KMS-11 (cell line): Measurements from ENCODE around the gene PRR14.

Experiments used
- H2AFZ ChIP-seq: fragments of 200-600 bp; sonication (generic); 2 replicates; pipeline ENCODE4 v1.6.1; 2016; ENCODE audit warnings: antibody characterized with exemption, mixed run types, low read depth
- H3K27ac ChIP-seq: fragments of 200-600 bp; sonication (generic); 2 replicates; pipeline ENCODE4 v1.6.1; 2016; ENCODE audit warnings: mild to moderate bottlenecking, mixed run types
- H3K27me3 ChIP-seq: fragments of 200-600 bp; sonication (generic); 2 replicates; pipeline ENCODE4 v1.6.1; 2017; ENCODE audit warnings: mild to moderate bottlenecking, low read depth, mixed run types, moderate library complexity; ENCODE audit not compliant: insufficient read depth
- H3K36me3 ChIP-seq: fragments of 200-600 bp; sonication (generic); 2 replicates; pipeline ENCODE4 v1.6.1; 2017; ENCODE audit warnings: mild to moderate bottlenecking, mixed run types; ENCODE audit not compliant: insufficient read depth
- H3K4me1 ChIP-seq: fragments of 200-600 bp; sonication (generic); 2 replicates; pipeline ENCODE4 v1.6.1; 2016; ENCODE audit warnings: mild to moderate bottlenecking, low read depth, mixed run types; ENCODE audit not compliant: poor library complexity, severe bottlenecking
- H3K4me2 ChIP-seq: fragments of 200-600 bp; sonication (generic); 2 replicates; pipeline ENCODE4 v1.7.0; 2016; ENCODE audit warnings: mild to moderate bottlenecking, mixed run types
- H3K4me3 ChIP-seq: fragments of 200-600 bp; sonication (generic); IDR thresholded peaks from 2 replicates; pipeline ENCODE4 v1.6.1; 2017; ENCODE audit warnings: low read depth, low read length, mixed read lengths; ENCODE audit not compliant: insufficient read depth
- H3K79me2 ChIP-seq: fragments of 200-600 bp; sonication (generic); 2 replicates; pipeline ENCODE4 v1.6.1; 2016; ENCODE audit warnings: low read depth, mixed run types; ENCODE audit not compliant: insufficient read depth
- H3K9ac ChIP-seq: fragments of 200-600 bp; sonication (generic); 2 replicates; pipeline ENCODE4 v1.6.1; 2016; ENCODE audit warnings: mild to moderate bottlenecking, mixed run types
- H4K20me1 ChIP-seq: fragments of 200-600 bp; sonication (generic); 2 replicates; pipeline ENCODE4 v1.6.1; 2016; ENCODE audit warnings: mild to moderate bottlenecking, mixed run types; ENCODE audit not compliant: insufficient read depth
- CTCF ChIP-seq: fragments of 200-600 bp; sonication (generic); conservative IDR thresholded peaks from 2 replicates; pipeline ENCODE4 v1.6.1; 2017; ENCODE audit warnings: low read depth, mild to moderate bottlenecking, antibody characterized with exemption, low read length, moderate library complexity, mixed read lengths

Gene PRR14

GRCh38 chr16:30604316-30604947 lies 46.3 kb upstream of the PRR14 start:
- TF ChIP-seq CTCF = no peak
- no peak overlapping the region for H3K4me2 ChIP-seq
- H3K9ac ChIP-seq = no peak overlapping the region
- no peak overlapping the region for H2AFZ ChIP-seq
- no peaks in the 10 kb centered on the region for H4K20me1 ChIP-seq
- no peak overlapping the region for H3K27ac ChIP-seq
- H3K4me3 ChIP-seq = no peak overlapping the region
- H3K36me3 ChIP-seq = no peaks in the 10 kb centered on the region
- no peaks in the 10 kb centered on the region for H3K27me3 ChIP-seq
- no peaks in the 10 kb centered on the region for H3K79me2 ChIP-seq
- peaks cover 5% of the 10 kb centered on the region for H3K4me1 ChIP-seq

GRCh38 chr16:30605158-30605557 lies 45.6 kb upstream of the PRR14 start:
- H2AFZ ChIP-seq = no peak overlapping the region
- no peaks in the 10 kb centered on the region for H3K36me3 ChIP-seq
- no peak overlapping the region for H3K4me3 ChIP-seq
- no peaks in the 10 kb centered on the region for H3K79me2 ChIP-seq
- H3K27ac ChIP-seq = no peak overlapping the region
- no peak for TF ChIP-seq CTCF
- H3K9ac ChIP-seq = no peak overlapping the region
- no peak overlapping the region for H3K4me2 ChIP-seq
- no peaks in the 10 kb centered on the region for H4K20me1 ChIP-seq
- peaks cover 7% of the 10 kb centered on the region for H3K4me1 ChIP-seq
- no peaks in the 10 kb centered on the region for H3K27me3 ChIP-seq

- Histone ChIP-seq H3K79me2 (no peaks in the 10 kb centered on the region), H3K27me3 (no peaks in the 10 kb centered on the region), H3K27ac (no peak overlapping the region), H3K9ac (no peak overlapping the region), H3K4me3 (no peak overlapping the region), H4K20me1 (no peaks in the 10 kb centered on the region), H3K4me1 (peaks cover 13% of the 10 kb centered on the region), H3K36me3 (no peaks in the 10 kb centered on the region), H2AFZ (no peak overlapping the region), H3K4me2 (no peak overlapping the region)
- TF ChIP-seq CTCF = no peak
These were observed 44.8 kb upstream of the PRR14 start for GRCh38 chr16:30606004-30606403.

- Histone ChIP-seq H3K27me3 (no peaks in the 10 kb centered on the region), H3K9ac (peak overlapping the region; percentile 100), H2AFZ (peak overlapping the region; percentile 100), H3K4me1 (peaks cover 13% of the 10 kb centered on the region), H3K4me3 (no peak overlapping the region), H3K79me2 (no peaks in the 10 kb centered on the region), H3K36me3 (no peaks in the 10 kb centered on the region), H3K4me2 (peak overlapping the region; percentile 84), H3K27ac (peak overlapping the region; percentile 89), H4K20me1 (no peaks in the 10 kb centered on the region)
- no peak for TF ChIP-seq CTCF
These were observed 41.5 kb upstream of the PRR14 start for GRCh38 chr16:30609002-30609925.
